Lower lobe of right lung (tissue), 2 donors: ENCODE data around the gene SERPINI2. TPM values are rescaled to one million over a fixed set of nuclear protein-coding genes. Genes with fewer than 3 reads are reported as not detected.
"Not testable (repeated sequence)": the region's sequence is repeated elsewhere in the genome, so short reads cannot be mapped to it uniquely, and the experiment has no call there.

Experiments
- ATAC-seq, 2 donors: fragments of 200-7000 bp; cut with Tn5 transposase; one replicate each; pipeline ENCODE4 v1.9.1; 2020 to 2022; ENCODE audit warnings: mild to moderate bottlenecking in 2 of 2, moderate library complexity in 2 of 2
- DNase-seq: peaks from one replicate; pipeline ENCODE4 v3.0.0-alpha.2; 2020
- H3K27ac ChIP-seq: fragments of 200-600 bp; one replicate; pipeline ENCODE4 v1.8.0; 2022
- H3K27me3 ChIP-seq: fragments of 200-600 bp; one replicate; pipeline ENCODE4 v1.8.0; 2022; ENCODE audit warnings: low read depth
- H3K36me3 ChIP-seq: fragments of 200-600 bp; one replicate; pipeline ENCODE4 v1.8.0; 2022; ENCODE audit warnings: mild to moderate bottlenecking
- H3K4me1 ChIP-seq: fragments of 200-600 bp; one replicate; pipeline ENCODE4 v1.8.0; 2022
- H3K4me3 ChIP-seq: fragments of 200-600 bp; one replicate; pipeline ENCODE4 v1.8.0; 2022; ENCODE audit warnings: mild to moderate bottlenecking
- H3K9me3 ChIP-seq: fragments of 200-600 bp; one replicate; pipeline ENCODE4 v1.8.0; 2022
- intact Hi-C: fragments of 100-400 bp; cut with DNase I; formaldehyde crosslinking; loops from one replicate; pipeline ENCODE4 v1.11.0; 2022
- total RNA-seq: library from RNA; stranded (reverse); fragmentation: NEBNext Ultra II Directional; extraction: Animal tissue kit (Norgen Biotek cat#: 25700); gene quantifications from one replicate; pipeline ENCODE4 v1.2.1, GENCODE V29; 2021
- TF ChIP-seq, protein P1 (sequence below): fragments of 200-600 bp; IDR thresholded peaks from one replicate; pipeline ENCODE4 v1.8.0; 2022; ENCODE audit warnings: antibody characterized with exemption, mild to moderate bottlenecking
- donor health status: DM: no; HTN: yes; CAD: no; lungs with severe emphysema.

The SERPINI2 gene
- total RNA-seq, 1 donor from 2014 or later = 2.3 TPM

DNA sequence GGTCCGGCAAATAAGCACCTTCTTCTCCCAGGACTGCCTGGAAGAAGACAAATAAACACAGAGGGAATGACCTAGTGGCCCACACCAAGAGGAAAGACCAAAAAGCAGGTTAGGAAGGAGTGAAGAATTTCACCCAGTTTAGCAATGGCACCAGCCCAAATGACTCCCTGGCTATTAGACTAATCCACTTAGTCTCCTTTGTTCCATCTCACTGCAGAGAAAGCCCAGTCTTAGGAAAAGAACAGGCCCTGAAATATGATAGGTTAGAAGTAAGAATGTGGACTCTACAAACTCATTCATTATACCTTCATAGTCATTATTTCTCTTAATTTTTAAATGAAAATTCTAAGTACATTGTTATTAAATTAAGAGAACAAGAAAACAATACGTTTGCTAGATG, 23.2 kb downstream of the SERPINI2 start:
- Histone ChIP-seq H3K27ac (no peak overlapping the region), H3K9me3 (no peaks in the 10 kb centered on the region), H3K4me3 (no peak overlapping the region), H3K36me3 (no peaks in the 10 kb centered on the region), H3K27me3 (no peaks in the 10 kb centered on the region), H3K4me1 (no peaks in the 10 kb centered on the region)
- DNase-seq = no peak
- intact Hi-C loops = no loop called here
- ATAC-seq = no peak
- TF ChIP-seq, protein P1, sequence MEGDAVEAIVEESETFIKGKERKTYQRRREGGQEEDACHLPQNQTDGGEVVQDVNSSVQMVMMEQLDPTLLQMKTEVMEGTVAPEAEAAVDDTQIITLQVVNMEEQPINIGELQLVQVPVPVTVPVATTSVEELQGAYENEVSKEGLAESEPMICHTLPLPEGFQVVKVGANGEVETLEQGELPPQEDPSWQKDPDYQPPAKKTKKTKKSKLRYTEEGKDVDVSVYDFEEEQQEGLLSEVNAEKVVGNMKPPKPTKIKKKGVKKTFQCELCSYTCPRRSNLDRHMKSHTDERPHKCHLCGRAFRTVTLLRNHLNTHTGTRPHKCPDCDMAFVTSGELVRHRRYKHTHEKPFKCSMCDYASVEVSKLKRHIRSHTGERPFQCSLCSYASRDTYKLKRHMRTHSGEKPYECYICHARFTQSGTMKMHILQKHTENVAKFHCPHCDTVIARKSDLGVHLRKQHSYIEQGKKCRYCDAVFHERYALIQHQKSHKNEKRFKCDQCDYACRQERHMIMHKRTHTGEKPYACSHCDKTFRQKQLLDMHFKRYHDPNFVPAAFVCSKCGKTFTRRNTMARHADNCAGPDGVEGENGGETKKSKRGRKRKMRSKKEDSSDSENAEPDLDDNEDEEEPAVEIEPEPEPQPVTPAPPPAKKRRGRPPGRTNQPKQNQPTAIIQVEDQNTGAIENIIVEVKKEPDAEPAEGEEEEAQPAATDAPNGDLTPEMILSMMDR = no peak

DNA sequence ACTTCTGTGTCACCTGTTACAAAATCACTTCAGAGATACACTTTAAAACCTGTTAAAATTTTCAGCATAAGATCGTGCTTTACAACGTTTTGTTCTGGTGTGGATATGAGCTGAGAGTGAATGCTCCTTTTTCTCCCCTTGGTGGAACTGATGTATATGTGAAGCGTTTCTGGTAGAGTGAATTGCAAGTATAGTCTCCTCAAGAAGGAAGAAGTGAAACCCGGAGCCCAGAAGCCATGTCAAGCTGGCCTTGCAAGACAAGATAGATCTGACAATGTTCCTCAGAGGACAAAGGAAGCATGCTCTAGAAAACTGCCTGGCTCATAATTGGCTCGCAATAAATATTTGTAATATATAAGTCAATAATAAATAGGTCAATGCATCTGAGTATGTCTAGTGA, 23.6 kb downstream of the SERPINI2 start:
- no peaks in the 10 kb centered on the region for H3K27me3 ChIP-seq
- no peaks in the 10 kb centered on the region for H3K9me3 ChIP-seq
- ATAC-seq = no peak
- no peak overlapping the region for H3K27ac ChIP-seq
- H3K4me1 ChIP-seq = no peaks in the 10 kb centered on the region
- no peaks in the 10 kb centered on the region for H3K36me3 ChIP-seq
- no peak for DNase-seq
- intact Hi-C loops = no loop called here
- TF ChIP-seq, protein P1 = no peak
- H3K4me3 ChIP-seq = no peak overlapping the region

DNA sequence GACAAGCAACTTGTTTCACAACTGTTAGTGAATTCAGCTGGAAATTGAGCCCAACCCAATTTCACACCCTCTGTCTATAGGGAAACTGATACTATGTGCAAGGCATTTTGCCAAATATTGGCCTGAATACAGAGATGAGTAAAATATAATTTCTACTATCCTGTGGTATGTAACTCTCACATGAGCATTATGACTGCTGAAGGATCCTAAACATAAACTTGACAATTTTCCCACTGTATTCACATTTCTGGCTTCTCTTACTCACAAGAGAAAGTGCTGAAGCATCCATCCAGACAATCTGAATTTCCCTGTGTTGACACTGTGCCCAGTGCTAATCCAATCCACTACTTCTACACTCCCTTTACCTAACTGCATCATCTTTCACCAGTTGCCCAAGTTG, 28.4 kb downstream of the SERPINI2 start:
- no peak overlapping the region for H3K4me3 ChIP-seq
- no peak overlapping the region for H3K27ac ChIP-seq
- no peak for DNase-seq
- H3K4me1 ChIP-seq = no peaks in the 10 kb centered on the region
- TF ChIP-seq, protein P1 = no peak
- intact Hi-C loops = no loop called here
- H3K9me3 ChIP-seq = no peaks in the 10 kb centered on the region
- H3K27me3 ChIP-seq = no peaks in the 10 kb centered on the region
- ATAC-seq = no peak
- H3K36me3 ChIP-seq = no peaks in the 10 kb centered on the region

DNA sequence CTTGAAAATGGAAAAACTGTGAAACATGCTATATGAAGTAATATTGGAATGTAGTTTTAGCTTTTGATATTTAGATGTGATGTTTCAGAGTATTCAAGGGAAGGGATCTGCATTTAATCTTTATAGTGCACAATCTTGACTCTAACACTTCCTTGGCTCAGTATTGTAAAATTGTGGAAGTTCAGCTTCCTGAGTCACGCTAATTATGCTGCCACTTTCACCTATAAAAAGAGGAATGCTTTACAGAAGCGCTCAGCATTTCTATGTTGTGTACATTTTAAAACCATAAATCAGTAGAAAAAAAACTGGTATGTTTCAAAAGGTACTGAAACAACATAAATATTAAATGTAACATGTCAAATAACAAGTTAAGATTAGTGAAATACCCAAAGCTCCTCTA, 32.6 kb downstream of the SERPINI2 start:
- Histone ChIP-seq H3K9me3 (no peaks in the 10 kb centered on the region), H3K27ac (no peak overlapping the region), H3K4me3 (no peak overlapping the region), H3K4me1 (no peaks in the 10 kb centered on the region), H3K36me3 (no peaks in the 10 kb centered on the region), H3K27me3 (no peaks in the 10 kb centered on the region)
- intact Hi-C loops = no loop called here
- TF ChIP-seq, protein P1 = no peak
- DNase-seq = no peak
- ATAC-seq = no peak

DNA sequence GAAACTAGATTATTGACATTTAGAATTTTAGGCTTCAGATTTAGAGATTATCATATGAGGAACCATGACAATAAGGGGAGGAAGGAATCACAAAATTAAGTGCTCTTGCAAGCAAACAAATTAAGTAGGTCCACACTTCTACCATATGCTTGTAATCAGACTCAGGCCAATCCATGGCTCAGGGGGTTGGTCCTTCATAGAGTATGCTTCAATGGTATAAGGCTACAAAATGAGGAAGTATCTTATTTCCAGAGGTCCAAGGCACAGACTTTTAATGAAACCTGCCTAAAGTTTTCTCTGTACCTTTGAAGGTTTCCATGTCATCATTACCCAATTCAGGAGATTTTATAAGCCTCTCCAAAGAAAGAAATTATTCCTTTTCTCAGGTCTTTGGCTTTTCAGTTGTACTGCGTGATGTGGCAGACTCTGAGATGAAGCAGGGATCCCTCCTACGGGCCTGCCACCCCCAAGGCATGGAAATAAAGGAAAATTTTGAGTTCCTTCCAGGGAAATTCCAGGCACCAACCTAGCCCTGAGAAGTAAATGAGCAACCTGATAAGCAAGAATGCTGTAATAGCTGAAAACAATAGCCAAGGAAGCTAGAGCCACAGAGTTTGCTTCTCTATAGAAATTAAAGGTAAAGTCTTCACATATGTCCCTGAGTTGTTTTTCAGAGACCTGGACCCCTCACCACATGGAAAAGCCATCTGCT, 36.3 kb downstream of the SERPINI2 start:
- no peak overlapping the region for H3K27ac ChIP-seq
- no peaks in the 10 kb centered on the region for H3K4me1 ChIP-seq
- intact Hi-C loops = no loop called here
- no peak for DNase-seq
- H3K27me3 ChIP-seq = no peaks in the 10 kb centered on the region
- TF ChIP-seq, protein P1 = no peak
- ATAC-seq = no peak
- no peaks in the 10 kb centered on the region for H3K9me3 ChIP-seq
- no peaks in the 10 kb centered on the region for H3K36me3 ChIP-seq
- H3K4me3 ChIP-seq = no peak overlapping the region

DNA sequence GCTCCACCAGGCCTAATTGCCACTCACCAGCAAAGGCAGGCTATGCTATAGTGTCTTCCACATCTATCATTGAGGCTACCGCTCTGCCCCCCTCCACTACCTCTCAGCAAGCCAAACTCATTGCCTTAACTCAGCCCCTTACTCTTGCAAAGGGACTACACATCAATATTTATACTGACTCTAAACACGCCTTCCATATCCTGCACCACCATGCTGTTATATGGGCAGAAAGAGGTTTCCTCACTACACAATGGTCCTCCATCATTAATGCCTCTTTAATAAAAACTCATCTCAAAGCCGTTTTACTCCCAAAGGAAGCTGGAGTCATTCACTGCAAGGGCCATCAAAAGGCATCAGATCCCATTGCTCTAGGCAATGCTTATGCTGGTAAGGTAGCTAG, 46.9 kb downstream of the SERPINI2 start:
- H3K27me3 ChIP-seq, intact Hi-C loops, H3K27ac ChIP-seq, H3K4me3 ChIP-seq, H3K36me3 ChIP-seq, ATAC-seq, H3K4me1 ChIP-seq, DNase-seq: not testable (repeated sequence)
- H3K9me3 ChIP-seq = peaks cover 11% of the 10 kb centered on the region

DNA sequence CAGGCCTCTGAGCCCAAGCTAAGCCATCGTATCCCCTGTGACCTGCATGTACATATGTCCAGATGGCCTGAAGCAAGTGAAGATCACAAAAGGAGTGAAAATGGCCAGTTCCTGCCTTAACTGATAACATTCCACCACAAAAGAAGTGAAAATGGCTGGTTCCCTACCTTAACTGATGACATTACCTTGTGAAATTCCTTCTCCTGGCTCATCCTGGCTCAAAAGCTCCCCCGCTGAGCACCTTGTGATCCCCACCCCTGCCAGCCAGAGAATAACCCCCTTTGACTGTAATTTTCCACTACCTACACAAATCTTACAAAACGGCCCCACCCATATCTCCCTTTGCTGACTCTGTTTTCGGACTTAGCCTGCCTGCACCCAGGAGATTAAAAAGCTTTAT, 51.4 kb downstream of the SERPINI2 start:
- H3K27ac ChIP-seq, H3K27me3 ChIP-seq, H3K36me3 ChIP-seq, H3K4me1 ChIP-seq, ATAC-seq, intact Hi-C loops, H3K4me3 ChIP-seq, DNase-seq: not testable (repeated sequence)
- H3K9me3 ChIP-seq = peaks cover 10% of the 10 kb centered on the region
